Left ventricle myocardium inferior (tissue), 1 donor: Measurements from ENCODE around the gene PIF1. TPM values are rescaled to one million over a fixed set of nuclear protein-coding genes. Genes with fewer than 3 reads are reported as not detected.
A peak's percentile ranks its signal among the peaks of the same experiment; 100 is the strongest.

Source experiments
- DNase-seq: peaks from one replicate; pipeline ENCODE4 v3.0.0-alpha.2; 2020
- H3K27ac ChIP-seq: fragments of 200-600 bp; replicated peaks from 2 replicates; pipeline ENCODE4 v1.8.0; 2021
- H3K27me3 ChIP-seq: fragments of 200-600 bp; 2 replicates; pipeline ENCODE4 v1.8.0; 2021; ENCODE audit warnings: low read depth
- H3K36me3 ChIP-seq: fragments of 200-600 bp; 2 replicates; pipeline ENCODE4 v1.8.0; 2021
- H3K4me1 ChIP-seq: fragments of 200-600 bp; 2 replicates; pipeline ENCODE4 v1.8.0; 2021
- H3K4me3 ChIP-seq: fragments of 200-600 bp; 2 replicates; pipeline ENCODE4 v1.8.0; 2021; ENCODE audit warnings: mild to moderate bottlenecking, moderate library complexity
- H3K9me3 ChIP-seq: fragments of 200-600 bp; replicated peaks from 2 replicates; pipeline ENCODE4 v1.8.0; 2021
- CTCF ChIP-seq: fragments of 200-600 bp; IDR thresholded peaks from 2 replicates; pipeline ENCODE4 v1.8.0; 2021; ENCODE audit warnings: antibody characterized with exemption, mild to moderate bottlenecking, borderline replicate concordance
- intact Hi-C: fragments of 100-400 bp; cut with micrococcal nuclease; formaldehyde crosslinking; loops from one replicate; pipeline ENCODE4 v1.11.0; 2022
- total RNA-seq: library from RNA; stranded (reverse); fragmentation: NEBNext Ultra II Directional; extraction: Animal tissue kit (Norgen Biotek cat#: 25700); gene quantifications from one replicate; pipeline ENCODE4 v1.2.1, GENCODE V29; 2021
- donor health status: DM: no; HTN: yes; CAD: no; lungs with severe emphysema.

Gene PIF1
- total RNA-seq, 1 donor from 2014 or later: 0.41 TPM

GRCh38 chr15:64847016-64847415, 21.6 kb upstream of the PIF1 start:
- no peak for TF ChIP-seq CTCF
- Histone ChIP-seq H3K27ac (peak overlapping the region; percentile 99), H3K36me3 (peaks cover 31% of the 10 kb centered on the region), H3K4me3 (no peak overlapping the region), H3K4me1 (peaks cover 77% of the 10 kb centered on the region), H3K9me3 (no peaks in the 10 kb centered on the region), H3K27me3 (no peaks in the 10 kb centered on the region)
- intact Hi-C loops: loop anchor here (10.0 kb wide), 1 partner anchor 48 kb away; no protein-coding TSS in a partner anchor
- no peak for DNase-seq

GRCh38 chr15:64845831-64846595, 20.6 kb upstream of the PIF1 start:
- Histone ChIP-seq H3K36me3 (peaks cover 26% of the 10 kb centered on the region), H3K27me3 (no peaks in the 10 kb centered on the region), H3K27ac (peak overlapping the region; percentile 99), H3K4me1 (peaks cover 73% of the 10 kb centered on the region), H3K4me3 (peak overlapping the region; percentile 99), H3K9me3 (no peaks in the 10 kb centered on the region)
- no peak for TF ChIP-seq CTCF
- no peak for DNase-seq
- intact Hi-C loops: loop anchor here (10.0 kb wide), 1 partner anchor 49 kb away; no protein-coding TSS in a partner anchor

GRCh38 chr15:64845183-64845611, 19.8 kb upstream of the PIF1 start:
- DNase-seq: peak; percentile 50
- Histone ChIP-seq H3K36me3 (peaks cover 19% of the 10 kb centered on the region), H3K4me3 (peak overlapping the region; percentile 99), H3K4me1 (peaks cover 74% of the 10 kb centered on the region), H3K27me3 (no peaks in the 10 kb centered on the region), H3K27ac (peak overlapping the region; percentile 99), H3K9me3 (no peaks in the 10 kb centered on the region)
- no peak for TF ChIP-seq CTCF
- intact Hi-C loops: loop anchor here (10.0 kb wide), 1 partner anchor 50 kb away; no protein-coding TSS in a partner anchor

- H3K27me3 ChIP-seq: no peaks in the 10 kb centered on the region
- peaks cover 74% of the 10 kb centered on the region for H3K4me1 ChIP-seq
- DNase-seq: no peak
- H3K9me3 ChIP-seq: no peaks in the 10 kb centered on the region
- intact Hi-C loops: loop anchor here (10.0 kb wide), 1 partner anchor 50 kb away; no protein-coding TSS in a partner anchor
- peak overlapping the region; percentile 99 for H3K27ac ChIP-seq
- peaks cover 14% of the 10 kb centered on the region for H3K36me3 ChIP-seq
- TF ChIP-seq CTCF: no peak
- peak overlapping the region; percentile 99 for H3K4me3 ChIP-seq
Observed at GRCh38 chr15:64844576-64845145, 19.2 kb upstream of the PIF1 start.

GRCh38 chr15:64843991-64844390, 18.5 kb upstream of the PIF1 start:
- Histone ChIP-seq H3K4me1 (peaks cover 74% of the 10 kb centered on the region), H3K27me3 (no peaks in the 10 kb centered on the region), H3K27ac (peak overlapping the region; percentile 99), H3K36me3 (peaks cover 7% of the 10 kb centered on the region), H3K4me3 (peak overlapping the region; percentile 99), H3K9me3 (no peaks in the 10 kb centered on the region)
- no peak for TF ChIP-seq CTCF
- DNase-seq: no peak
- intact Hi-C loops: loop anchor here (10.0 kb wide), 1 partner anchor 51 kb away; no protein-coding TSS in a partner anchor
